ENCODE results near the gene TAB3. TPM values are rescaled to one million over a fixed set of nuclear protein-coding genes. Genes with fewer than 3 reads are reported as not detected.
A peak's percentile ranks its signal among the peaks of the same experiment; 100 is the strongest.

Gene TAB3
- total RNA-seq, 2 experiments from 2014 or later = 13.6 to 15.7 TPM

GRCh38 chrX:30905321-30905720 is 16.3 kb upstream of the TAB3 start:
- no peaks in the 10 kb centered on the region for H3K27me3 Mint-ChIP-seq (ENCODE audit: low read depth)
- no peaks in the 10 kb centered on the region for H3K9me3 Mint-ChIP-seq
- no peak overlapping the region for H3K27ac Mint-ChIP-seq
- peaks cover 4% of the 10 kb centered on the region for H3K4me1 Mint-ChIP-seq (ENCODE audit: low read depth)
- intact Hi-C loops (cut with micrococcal nuclease) = no loop called here
- DNase-seq = no peak
- H3K36me3 Mint-ChIP-seq (ENCODE audit: low read depth) = no peaks in the 10 kb centered on the region
- H3K4me3 Mint-ChIP-seq = no peak overlapping the region
- CTCF ChIA-PET = no interaction called here

- Mint-ChIP-seq H3K27me3 (ENCODE audit: low read depth) (no peaks in the 10 kb centered on the region), H3K36me3 (ENCODE audit: low read depth) (no peaks in the 10 kb centered on the region), H3K9me3 (no peaks in the 10 kb centered on the region), H3K4me1 (ENCODE audit: low read depth) (peaks cover 3% of the 10 kb centered on the region), H3K27ac (no peak overlapping the region), H3K4me3 (no peak overlapping the region)
- CTCF ChIA-PET = no interaction called here
- DNase-seq = no peak
- intact Hi-C loops (cut with micrococcal nuclease) = no loop called here
Observed at GRCh38 chrX:30904632-30905031, 15.6 kb upstream of the TAB3 start.

GRCh38 chrX:30904186-30904585 is 15.1 kb upstream of the TAB3 start:
- peaks cover 3% of the 10 kb centered on the region for H3K4me1 Mint-ChIP-seq (ENCODE audit: low read depth)
- intact Hi-C loops (cut with micrococcal nuclease) = no loop called here
- H3K27me3 Mint-ChIP-seq (ENCODE audit: low read depth) = no peaks in the 10 kb centered on the region
- H3K36me3 Mint-ChIP-seq (ENCODE audit: low read depth) = no peaks in the 10 kb centered on the region
- H3K27ac Mint-ChIP-seq = no peak overlapping the region
- no peak for DNase-seq
- no peaks in the 10 kb centered on the region for H3K9me3 Mint-ChIP-seq
- no peak overlapping the region for H3K4me3 Mint-ChIP-seq
- CTCF ChIA-PET = no interaction called here

- peaks cover 3% of the 10 kb centered on the region for H3K27me3 Mint-ChIP-seq (ENCODE audit: low read depth)
- intact Hi-C loops (cut with micrococcal nuclease) = no loop called here
- H3K4me1 Mint-ChIP-seq (ENCODE audit: low read depth) = peaks cover 3% of the 10 kb centered on the region
- no peak overlapping the region for H3K27ac Mint-ChIP-seq
- CTCF ChIA-PET = interaction anchor here (0.6 to 1.2 kb wide), 2 partner anchors 71 to 164 kb away, joined by 3 to 4 read pairs; no protein-coding TSS in a partner anchor
- H3K9me3 Mint-ChIP-seq = no peaks in the 10 kb centered on the region
- H3K4me3 Mint-ChIP-seq = no peak overlapping the region
- H3K36me3 Mint-ChIP-seq (ENCODE audit: low read depth) = no peaks in the 10 kb centered on the region
- no peak for DNase-seq
Observed at GRCh38 chrX:30900227-30900626, 11.2 kb upstream of the TAB3 start.

GRCh38 chrX:30898886-30899285 is 9.8 kb upstream of the TAB3 start:
- H3K9me3 Mint-ChIP-seq = no peaks in the 10 kb centered on the region
- no peak overlapping the region for H3K4me3 Mint-ChIP-seq
- CTCF ChIA-PET = no interaction called here
- intact Hi-C loops (cut with micrococcal nuclease) = no loop called here
- H3K27ac Mint-ChIP-seq = no peak overlapping the region
- no peaks in the 10 kb centered on the region for H3K36me3 Mint-ChIP-seq (ENCODE audit: low read depth)
- no peak for DNase-seq
- peaks cover 3% of the 10 kb centered on the region for H3K4me1 Mint-ChIP-seq (ENCODE audit: low read depth)
- peaks cover 3% of the 10 kb centered on the region for H3K27me3 Mint-ChIP-seq (ENCODE audit: low read depth)

- Mint-ChIP-seq H3K27me3 (ENCODE audit: low read depth) (peaks cover 3% of the 10 kb centered on the region), H3K27ac (no peak overlapping the region), H3K9me3 (no peaks in the 10 kb centered on the region), H3K36me3 (ENCODE audit: low read depth) (no peaks in the 10 kb centered on the region), H3K4me1 (ENCODE audit: low read depth) (peaks cover 4% of the 10 kb centered on the region), H3K4me3 (no peak overlapping the region)
- CTCF ChIA-PET = no interaction called here
- DNase-seq = no peak
- intact Hi-C loops (cut with micrococcal nuclease) = no loop called here
Observed at GRCh38 chrX:30895370-30895769, 6.3 kb upstream of the TAB3 start.

- CTCF ChIA-PET = no interaction called here
- Mint-ChIP-seq H3K27ac (no peak overlapping the region), H3K9me3 (no peaks in the 10 kb centered on the region)
Observed at GRCh38 chrX:30893206-30893605, 4.2 kb upstream of the TAB3 start.

GRCh38 chrX:30892591-30892990 is 3.5 kb upstream of the TAB3 start:
- CTCF ChIA-PET = no interaction called here
- Mint-ChIP-seq H3K4me1 (ENCODE audit: low read depth) (peaks cover 8% of the 10 kb centered on the region), H3K27ac (no peak overlapping the region), H3K9me3 (no peaks in the 10 kb centered on the region), H3K4me3 (no peak overlapping the region), H3K27me3 (ENCODE audit: low read depth) (no peaks in the 10 kb centered on the region), H3K36me3 (ENCODE audit: low read depth) (no peaks in the 10 kb centered on the region)
- intact Hi-C loops (cut with micrococcal nuclease) = no loop called here
- DNase-seq = no peak

More at GRCh38 chrX:30893206-30893605, 4.2 kb upstream of the TAB3 start:
- Mint-ChIP-seq H3K27me3 (ENCODE audit: low read depth) (no peaks in the 10 kb centered on the region), H3K4me3 (no peak overlapping the region), H3K4me1 (ENCODE audit: low read depth) (peaks cover 6% of the 10 kb centered on the region), H3K36me3 (ENCODE audit: low read depth) (no peaks in the 10 kb centered on the region)
- intact Hi-C loops (cut with micrococcal nuclease) = no loop called here
- DNase-seq = no peak

- Mint-ChIP-seq H3K27ac (peak overlapping the region; percentile 87), H3K4me3 (peak overlapping the region; percentile 85), H3K27me3 (ENCODE audit: low read depth) (no peaks in the 10 kb centered on the region), H3K36me3 (ENCODE audit: low read depth) (peaks cover 2% of the 10 kb centered on the region), H3K4me1 (ENCODE audit: low read depth) (peaks cover 33% of the 10 kb centered on the region), H3K9me3 (no peaks in the 10 kb centered on the region)
- intact Hi-C loops (cut with micrococcal nuclease) = loop anchor here (1.0 to 5.0 kb wide), 9 partner anchors 57 to 311 kb away; partner anchors contain the start of genes GK and TASL
- DNase-seq = peak; percentile 48
- CTCF ChIA-PET = interaction anchor here (3.3 kb wide), 1 partner anchor 153 kb away, joined by 13 read pairs; no protein-coding TSS in a partner anchor
Observed at GRCh38 chrX:30888526-30889146, 418 bp downstream of the TAB3 start.

GRCh38 chrX:30887721-30888120 is 1.3 kb downstream of the TAB3 start:
- Mint-ChIP-seq H3K36me3 (ENCODE audit: low read depth) (peaks cover 2% of the 10 kb centered on the region), H3K27me3 (ENCODE audit: low read depth) (no peaks in the 10 kb centered on the region), H3K4me3 (peak overlapping the region; percentile 85), H3K4me1 (ENCODE audit: low read depth) (peaks cover 36% of the 10 kb centered on the region), H3K9me3 (no peaks in the 10 kb centered on the region), H3K27ac (peak overlapping the region; percentile 87)
- CTCF ChIA-PET = interaction anchor here (1.2 to 3.3 kb wide), 2 partner anchors 152 to 252 kb away, joined by 3 to 13 read pairs; no protein-coding TSS in a partner anchor
- intact Hi-C loops (cut with micrococcal nuclease) = loop anchor here (1.0 to 5.0 kb wide), 5 partner anchors 11 to 210 kb away; no protein-coding TSS in a partner anchor
- peak; percentile 82 for DNase-seq

- DNase-seq = no peak
- CTCF ChIA-PET = interaction anchor here (0.7 to 3.3 kb wide), 3 partner anchors 151 to 316 kb away, joined by 3 to 13 read pairs (median 3); no protein-coding TSS in a partner anchor
- Mint-ChIP-seq H3K27ac (no peak overlapping the region), H3K27me3 (ENCODE audit: low read depth) (no peaks in the 10 kb centered on the region), H3K4me1 (ENCODE audit: low read depth) (peaks cover 38% of the 10 kb centered on the region), H3K4me3 (peak overlapping the region; percentile 85), H3K36me3 (ENCODE audit: low read depth) (peaks cover 2% of the 10 kb centered on the region), H3K9me3 (no peaks in the 10 kb centered on the region)
- intact Hi-C loops (cut with micrococcal nuclease) = loop anchor here (1.0 to 5.0 kb wide), 3 partner anchors 11 to 210 kb away; no protein-coding TSS in a partner anchor
Observed at GRCh38 chrX:30887288-30887687, 1.8 kb downstream of the TAB3 start.

- Mint-ChIP-seq H3K27me3 (ENCODE audit: low read depth) (no peaks in the 10 kb centered on the region), H3K4me1 (ENCODE audit: low read depth) (peaks cover 53% of the 10 kb centered on the region), H3K36me3 (ENCODE audit: low read depth) (peaks cover 2% of the 10 kb centered on the region), H3K27ac (no peak overlapping the region), H3K4me3 (no peak overlapping the region), H3K9me3 (no peaks in the 10 kb centered on the region)
- no peak for DNase-seq
- CTCF ChIA-PET = no interaction called here
- intact Hi-C loops (cut with micrococcal nuclease) = loop anchor here (5.0 kb wide), 1 partner anchor 212 kb away; no protein-coding TSS in a partner anchor
Observed at GRCh38 chrX:30885136-30885535, 3.9 kb downstream of the TAB3 start.

GRCh38 chrX:30883138-30883537 is 5.9 kb downstream of the TAB3 start:
- Mint-ChIP-seq H3K36me3 (ENCODE audit: low read depth) (peaks cover 2% of the 10 kb centered on the region), H3K27ac (no peak overlapping the region), H3K4me3 (no peak overlapping the region), H3K27me3 (ENCODE audit: low read depth) (no peaks in the 10 kb centered on the region), H3K4me1 (ENCODE audit: low read depth) (peaks cover 58% of the 10 kb centered on the region), H3K9me3 (no peaks in the 10 kb centered on the region)
- intact Hi-C loops (cut with micrococcal nuclease) = no loop called here
- CTCF ChIA-PET = interaction anchor here (1.3 kb wide), 1 partner anchor 19 kb away, joined by 3 read pairs; no protein-coding TSS in a partner anchor
- no peak for DNase-seq

Data from activated naive CD4-positive, alpha-beta T cell treated with anti-CD3 and anti-CD28 coated beads for 36 hours (primary cell).